Endometrial microvascular endothelial cells (primary cell): Measurements from ENCODE around the gene EXOC4. TPM values are rescaled to one million over a fixed set of nuclear protein-coding genes. Genes with fewer than 3 reads are reported as not detected.

Source experiments
- in situ Hi-C: cut with HindIII; loops from 2 replicates; pipeline ENCODE4 v1.10.0; 2017; ENCODE audit warnings: low sequenced_read_pairs, low pct_unique_long_range_greater_than_20kb; ENCODE audit errors: inconsistent ontology term
- total RNA-seq: library from RNA; depleted of rRNA; stranded (reverse); fragments of >200 nt; gene quantifications from one replicate; pipeline ENCODE4 v1.2.3, GENCODE V29; 2015; ENCODE audit errors: inconsistent ontology term

The EXOC4 gene
- total RNA-seq, 1 donor from 2014 or later = 38.5 TPM

DNA sequence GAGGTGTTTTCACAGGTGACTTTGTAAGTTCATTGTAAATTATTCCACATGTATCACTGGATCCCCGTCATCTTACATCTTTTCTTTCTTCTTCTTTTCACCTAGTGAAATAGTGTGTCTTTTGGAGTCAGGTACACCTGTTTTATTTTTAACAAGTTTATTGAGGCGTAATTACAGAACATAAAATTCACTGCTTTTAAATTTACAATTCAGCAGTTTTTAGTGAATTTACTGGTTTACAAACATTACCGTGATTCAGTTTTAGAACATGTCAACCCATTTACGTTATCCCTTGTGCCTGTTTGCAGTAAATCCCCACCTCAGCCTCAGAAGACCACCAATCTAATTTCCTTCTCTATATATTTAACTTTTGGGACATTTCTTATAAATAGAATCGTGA is 256.9 kb downstream of the EXOC4 start:
- in situ Hi-C loops = no loop called here

DNA sequence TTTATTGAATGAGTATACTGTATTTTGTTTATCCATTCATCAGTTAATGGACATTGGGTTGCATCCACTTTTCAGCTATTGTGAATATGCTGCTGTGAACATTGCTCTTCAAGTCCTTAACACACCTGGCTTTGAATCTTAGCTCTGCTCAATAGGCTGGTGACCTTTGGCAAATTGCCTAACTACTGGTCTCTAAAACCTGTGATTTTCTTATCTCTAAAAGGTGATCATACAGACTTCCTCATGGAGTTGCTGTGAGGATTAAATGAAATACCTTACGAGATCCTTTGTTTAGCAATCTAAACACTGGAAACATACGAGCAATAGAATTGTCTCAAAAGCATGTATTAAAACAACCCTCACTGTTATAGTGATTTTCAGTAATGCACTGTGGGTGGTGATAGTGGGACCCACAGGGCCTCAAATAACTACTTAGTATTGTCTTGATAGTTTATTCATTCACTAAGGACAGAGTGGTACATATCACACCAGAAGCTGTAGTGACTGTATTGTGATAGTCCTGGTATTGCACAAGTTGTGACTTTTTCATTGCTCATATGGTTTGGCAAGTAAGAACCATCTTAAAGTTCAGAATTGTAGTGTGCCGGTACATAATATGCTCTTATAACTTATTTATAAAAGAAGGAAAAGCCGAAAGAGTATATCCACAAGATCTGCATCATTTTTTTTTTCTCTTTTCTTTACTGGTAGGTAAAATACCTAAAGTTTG is 257.6 kb downstream of the EXOC4 start:
- in situ Hi-C loops = no loop called here

DNA sequence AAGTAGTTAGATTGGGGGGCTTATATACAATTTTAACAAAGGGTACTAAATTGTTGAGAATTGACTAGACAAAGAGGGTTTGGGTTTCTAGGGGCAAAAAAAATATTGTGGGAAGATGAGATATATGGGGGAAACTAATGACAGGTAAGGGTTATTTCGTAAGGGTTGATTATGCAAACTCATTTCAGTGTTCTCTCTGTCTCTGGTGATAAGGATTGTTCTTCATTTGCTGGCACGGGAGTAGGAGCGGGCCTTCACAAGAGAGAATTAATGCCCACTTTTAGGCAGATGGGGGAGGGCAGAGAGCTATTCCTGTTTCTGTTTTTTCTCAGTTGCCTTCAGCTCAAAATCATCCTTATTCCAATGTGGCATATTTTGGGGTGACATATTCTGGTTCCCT is 258.4 kb downstream of the EXOC4 start:
- in situ Hi-C loops = no loop called here

DNA sequence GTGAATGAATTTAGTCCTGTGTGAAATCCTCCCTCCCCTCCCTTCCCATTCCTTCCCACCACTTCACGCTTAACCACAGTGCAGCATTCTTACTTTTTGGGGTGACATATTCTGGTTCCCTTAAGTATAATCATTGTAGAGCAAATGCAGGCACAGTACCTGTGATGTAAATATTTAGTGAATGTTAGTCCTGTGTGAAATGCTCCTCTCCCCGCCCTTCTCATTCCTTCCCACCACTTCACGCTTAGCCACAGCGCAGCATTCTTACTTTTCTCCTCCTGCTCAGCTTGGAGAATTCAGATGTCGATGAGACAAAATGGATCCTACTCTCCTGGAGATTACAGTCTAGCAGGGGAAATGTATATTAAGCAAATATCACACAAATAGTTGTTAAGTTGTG is 258.8 kb downstream of the EXOC4 start:
- in situ Hi-C loops = no loop called here

DNA sequence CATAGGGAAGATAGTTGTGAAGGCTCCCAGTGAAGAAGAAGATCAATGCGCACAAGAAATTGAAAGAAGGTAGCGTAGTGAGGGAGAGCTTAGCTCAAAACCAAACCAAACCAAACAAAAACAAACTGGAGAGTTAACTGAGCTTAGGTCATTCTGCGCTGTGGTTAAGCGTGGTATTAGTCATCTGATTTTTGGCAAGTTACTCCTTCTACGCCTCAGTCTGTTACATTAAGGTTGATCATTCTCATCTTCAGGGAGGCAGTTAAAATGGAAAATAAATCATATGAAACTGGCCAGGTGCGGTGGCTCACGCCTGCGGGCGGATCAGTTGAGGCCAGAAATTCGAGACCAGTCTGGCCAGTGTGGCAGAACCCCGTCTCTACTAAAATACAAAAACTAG is 259.7 kb downstream of the EXOC4 start:
- in situ Hi-C loops = no loop called here

DNA sequence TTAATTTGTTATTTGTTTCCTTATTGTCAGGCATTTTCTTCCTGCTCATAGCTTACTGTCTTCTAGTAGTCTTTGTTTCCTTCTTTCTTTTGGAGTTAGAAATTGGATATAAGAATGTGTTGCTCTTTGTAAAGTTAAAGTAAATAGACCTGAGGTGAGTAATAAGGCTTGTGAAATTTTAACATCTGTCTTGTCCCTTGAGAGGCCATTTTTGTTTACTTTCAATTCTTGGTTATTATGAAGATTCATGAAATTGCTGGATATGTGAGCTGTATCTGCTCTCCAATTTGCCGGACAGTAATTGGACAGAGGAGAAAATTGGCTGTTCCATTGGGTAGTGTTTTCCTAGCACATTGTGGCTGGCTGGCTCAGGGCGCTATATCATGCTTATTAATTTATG is 260.7 kb downstream of the EXOC4 start:
- in situ Hi-C loops = no loop called here

DNA sequence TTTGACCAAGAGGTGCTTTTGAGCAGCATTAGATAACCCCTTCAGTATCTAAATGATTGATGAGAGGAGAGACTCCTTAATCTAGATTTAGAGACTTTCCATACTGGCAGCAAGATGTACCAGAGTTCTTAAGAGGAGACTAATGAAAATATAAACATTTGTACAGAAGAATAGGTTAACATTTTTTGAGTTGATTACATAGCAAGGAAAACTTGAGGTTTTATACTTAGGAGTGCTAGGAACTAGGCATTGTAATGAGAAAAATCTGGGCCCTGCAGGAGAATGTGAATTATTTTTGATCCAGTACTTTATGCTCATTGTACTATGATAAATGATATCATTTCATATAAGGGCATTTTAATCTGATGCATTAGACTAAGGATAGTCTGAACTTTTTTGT is 261.7 kb downstream of the EXOC4 start:
- in situ Hi-C loops = no loop called here

DNA sequence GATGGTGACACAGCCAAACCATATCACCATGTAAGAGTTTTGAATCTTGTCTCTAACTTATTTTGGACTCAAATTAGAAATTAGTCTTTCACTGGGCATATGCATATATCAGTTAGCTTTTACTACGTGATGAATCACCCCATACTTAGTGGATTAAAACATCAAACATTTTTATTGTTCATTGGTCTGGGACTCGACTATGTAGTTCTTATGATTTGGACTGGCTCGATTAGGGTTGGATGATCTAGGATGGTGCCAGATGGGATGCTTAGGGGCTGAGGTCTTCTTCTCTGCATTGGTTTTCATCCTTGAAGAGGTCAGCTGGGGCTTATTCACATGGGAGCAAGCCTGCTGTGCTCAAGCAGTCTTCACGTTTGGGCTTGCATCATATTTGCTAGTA is 264.9 kb downstream of the EXOC4 start:
- in situ Hi-C loops = no loop called here

DNA sequence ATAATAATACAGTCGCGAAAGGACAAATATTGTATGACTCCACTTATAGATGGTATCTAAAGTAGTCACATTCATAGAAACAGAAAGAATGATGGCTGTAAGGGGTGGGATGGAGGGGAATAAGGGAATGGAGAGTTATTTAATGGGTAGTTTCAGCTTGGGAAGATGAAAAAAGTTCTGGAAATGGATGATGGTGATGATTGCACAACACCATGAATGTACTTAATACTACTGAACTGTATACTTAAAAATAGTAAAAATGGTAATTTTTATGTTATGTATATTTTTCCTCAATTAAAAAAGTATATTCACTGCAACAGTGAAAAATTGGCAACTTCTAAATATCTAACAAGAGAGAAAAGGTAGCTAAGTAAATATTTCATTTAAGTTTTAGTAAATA is 265.8 kb downstream of the EXOC4 start:
- in situ Hi-C loops = no loop called here

DNA sequence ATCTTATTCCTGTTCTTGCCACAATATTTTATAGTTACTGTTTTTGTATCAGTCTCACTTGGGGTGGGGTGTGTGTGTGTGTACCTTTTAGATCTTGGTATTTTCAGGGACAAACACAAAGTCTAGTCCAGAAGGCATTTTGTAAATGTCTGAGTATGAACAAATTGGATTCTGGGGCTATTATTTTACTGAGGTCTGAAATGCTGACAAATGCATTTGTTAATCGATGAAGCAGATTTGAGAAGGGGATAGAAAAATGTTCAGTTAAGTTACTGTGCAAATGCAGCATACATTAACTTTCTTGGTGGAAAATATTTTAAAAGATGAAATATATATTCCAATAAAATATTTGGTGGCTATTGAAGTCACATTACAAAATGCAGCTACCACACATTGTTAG is 267.4 kb downstream of the EXOC4 start:
- in situ Hi-C loops = no loop called here

DNA sequence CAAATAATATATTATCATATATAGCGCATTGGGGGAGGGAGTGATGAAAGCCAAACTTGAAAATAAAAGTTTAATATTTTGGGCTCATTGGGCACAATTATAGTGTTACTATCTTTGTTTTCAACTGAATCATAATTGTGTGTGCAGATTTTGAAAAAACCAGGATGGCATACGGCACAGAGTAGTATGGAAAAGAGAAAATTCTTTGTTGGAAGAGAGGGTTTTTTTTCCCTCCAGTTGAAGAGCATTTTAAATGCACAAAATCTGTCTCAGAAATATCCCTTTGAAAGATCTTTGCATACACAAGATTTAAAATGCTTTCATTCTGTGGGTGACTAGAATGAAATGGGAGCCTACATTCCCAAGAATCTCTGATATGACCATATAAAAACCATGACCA is 269.6 kb downstream of the EXOC4 start:
- in situ Hi-C loops = no loop called here

DNA sequence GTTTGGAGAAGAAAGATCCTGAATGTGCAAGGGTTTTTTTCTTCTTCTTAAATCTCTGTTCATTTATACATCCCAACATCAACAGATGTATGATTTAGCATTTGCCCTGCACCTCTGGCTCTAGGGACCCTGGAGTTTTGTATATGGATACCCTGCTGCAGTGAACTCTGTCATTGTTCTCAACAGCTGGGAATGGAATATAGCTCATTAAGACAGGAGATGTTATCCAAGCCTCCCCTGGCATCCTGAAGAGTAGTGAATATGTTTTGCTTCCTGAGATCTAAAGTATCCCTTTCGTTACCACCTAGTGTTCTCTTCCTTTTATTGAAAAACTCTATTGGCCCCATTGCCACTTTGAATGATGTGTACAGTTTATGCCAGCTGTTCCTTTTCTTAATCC is 275.9 kb downstream of the EXOC4 start:
- in situ Hi-C loops = no loop called here

DNA sequence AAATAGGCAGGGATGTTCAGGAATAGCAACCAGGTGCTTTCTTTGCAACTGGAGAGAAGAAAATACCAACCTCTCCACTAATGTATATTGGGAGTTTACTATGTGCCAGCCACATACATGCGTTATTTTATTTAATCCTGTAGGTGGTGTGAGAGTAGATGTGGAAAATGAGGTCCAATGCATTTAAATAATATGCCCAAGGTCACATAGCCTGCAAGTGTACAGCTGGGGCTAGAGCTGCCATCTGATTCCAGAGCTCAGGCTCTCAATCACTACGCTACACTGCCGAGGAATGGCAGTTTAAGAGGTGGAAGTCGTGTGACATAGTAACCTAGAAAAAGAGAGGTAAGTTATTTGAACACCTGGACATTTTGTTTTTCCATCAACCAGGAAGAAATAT is 277.0 kb downstream of the EXOC4 start:
- in situ Hi-C loops = no loop called here

DNA sequence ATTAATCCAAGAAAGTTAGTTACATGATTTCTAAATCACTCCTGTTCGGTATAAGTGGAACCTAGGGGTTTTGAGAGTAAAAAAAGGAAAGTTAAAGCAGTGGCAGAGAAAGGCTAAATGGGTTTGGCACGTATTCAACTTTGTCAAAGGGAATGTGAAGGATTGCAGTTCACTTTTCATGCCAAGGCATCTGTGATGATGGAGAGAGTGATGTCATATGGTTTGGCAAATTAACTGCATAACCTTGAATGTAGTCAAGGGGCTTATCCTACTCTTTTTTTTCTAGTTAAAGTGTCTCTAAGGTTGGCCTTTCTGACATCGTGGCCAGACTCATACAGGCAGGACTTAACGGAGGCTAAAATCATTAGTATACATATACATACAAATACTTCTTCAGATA is 277.8 kb downstream of the EXOC4 start:
- in situ Hi-C loops = no loop called here

DNA sequence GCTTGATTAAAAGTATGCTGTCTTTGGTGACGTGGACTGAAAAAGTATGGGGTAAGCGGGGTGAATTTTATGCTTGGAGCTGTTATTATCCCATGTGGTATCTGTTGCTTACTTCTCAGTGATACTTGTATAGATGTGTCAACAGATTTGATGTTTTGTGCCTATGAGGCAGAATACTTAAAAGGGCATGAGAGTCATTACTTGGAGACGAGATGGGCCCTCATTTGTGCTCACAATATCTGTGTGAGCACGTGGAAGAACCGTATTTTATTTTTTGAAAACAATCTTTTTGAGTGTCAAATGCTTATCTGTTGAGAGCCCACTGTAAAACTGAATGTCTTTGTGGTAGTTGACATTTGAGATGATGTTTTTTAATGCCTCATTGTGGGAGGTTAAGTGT is 281.9 kb downstream of the EXOC4 start:
- in situ Hi-C loops = no loop called here

DNA sequence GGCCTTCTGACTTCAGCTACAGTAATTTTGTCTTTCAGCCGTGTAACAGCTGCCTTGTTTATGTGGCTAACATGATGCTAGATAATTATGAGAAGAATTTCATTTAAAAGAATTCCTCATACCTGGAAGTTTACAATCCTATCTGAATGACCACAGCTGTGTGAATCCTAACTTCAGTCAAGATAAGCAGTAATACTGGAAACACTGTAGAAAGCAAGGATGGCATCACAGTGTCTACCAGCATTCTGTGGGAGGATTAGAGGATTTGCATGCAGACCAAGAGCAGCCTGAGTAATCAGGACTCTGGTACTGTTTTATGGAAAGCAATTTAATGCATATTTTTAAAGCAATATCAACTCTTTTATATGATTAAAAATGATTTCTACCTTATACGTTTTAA is 282.4 kb downstream of the EXOC4 start:
- in situ Hi-C loops = no loop called here

DNA sequence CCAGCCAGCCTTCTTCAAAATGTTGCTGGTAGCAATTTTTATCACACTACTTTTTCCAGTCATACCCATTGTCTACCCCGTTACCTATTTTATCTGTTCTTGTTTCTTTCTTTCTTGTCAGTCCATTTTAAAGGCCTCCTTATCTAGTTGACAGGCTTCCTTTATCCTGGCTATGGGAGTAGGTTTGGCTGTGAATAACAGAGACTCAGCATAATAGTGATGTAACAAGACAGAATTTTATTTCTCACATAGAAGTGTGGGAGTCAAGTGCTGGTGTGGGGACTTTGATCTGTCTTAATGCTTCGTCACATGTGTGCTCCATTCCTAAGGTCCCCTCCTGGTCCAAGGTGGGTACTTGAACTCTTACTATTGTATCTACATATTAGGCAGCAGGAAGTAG is 283.6 kb downstream of the EXOC4 start:
- in situ Hi-C loops = no loop called here

DNA sequence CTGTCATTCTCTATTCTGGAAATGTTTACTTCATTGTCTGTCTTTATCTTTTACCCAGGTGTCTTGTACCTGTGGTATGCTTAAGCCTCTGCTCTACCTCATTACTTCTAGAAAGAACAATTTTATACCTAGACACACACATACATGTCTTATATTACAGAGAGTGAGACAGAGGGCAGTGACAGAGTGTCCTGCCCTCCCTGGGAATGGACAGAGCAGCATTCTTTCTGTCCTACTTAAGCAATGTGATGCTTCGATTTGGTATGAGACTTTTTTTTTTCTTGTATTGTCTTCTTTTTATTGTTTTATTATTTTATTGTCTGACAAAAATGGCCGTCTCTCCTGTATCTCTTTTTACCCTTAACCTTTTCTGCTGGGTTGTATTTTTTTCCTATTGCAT is 286.1 kb downstream of the EXOC4 start:
- in situ Hi-C loops = no loop called here

DNA sequence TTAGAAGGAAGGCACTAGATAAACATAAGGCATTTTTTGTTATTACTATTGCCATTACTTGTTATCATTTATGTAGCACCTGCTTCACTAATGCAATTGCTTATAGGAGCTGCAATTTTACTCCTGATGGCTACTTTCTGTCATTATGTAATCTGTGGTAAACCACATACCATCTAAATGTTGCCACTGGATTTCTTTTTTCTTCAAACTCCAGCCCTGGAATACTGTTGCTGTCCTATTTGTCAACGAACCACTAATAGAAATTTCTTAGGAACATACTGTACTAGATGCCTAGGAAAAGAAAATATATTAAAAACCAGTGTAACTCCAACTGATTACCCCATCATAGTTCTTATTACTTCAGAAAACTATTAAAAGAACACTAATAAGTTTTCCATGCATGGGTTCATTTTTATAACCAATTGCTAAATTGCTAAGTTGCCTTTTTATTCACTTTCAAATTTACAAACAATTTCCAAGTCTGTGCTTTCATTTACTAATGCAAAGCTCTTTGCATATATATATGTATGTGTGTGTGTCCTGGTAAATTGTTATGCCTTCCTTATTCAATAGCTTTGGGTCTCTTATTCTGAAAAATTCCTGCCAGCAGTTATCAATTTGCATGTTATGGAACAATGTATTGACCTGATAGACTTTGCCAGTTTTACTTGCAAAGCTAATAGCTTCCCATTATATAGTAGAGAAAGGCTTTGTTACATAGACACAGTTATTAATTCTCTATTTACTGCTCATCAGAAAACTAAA is 287.4 kb downstream of the EXOC4 start:
- in situ Hi-C loops = no loop called here

DNA sequence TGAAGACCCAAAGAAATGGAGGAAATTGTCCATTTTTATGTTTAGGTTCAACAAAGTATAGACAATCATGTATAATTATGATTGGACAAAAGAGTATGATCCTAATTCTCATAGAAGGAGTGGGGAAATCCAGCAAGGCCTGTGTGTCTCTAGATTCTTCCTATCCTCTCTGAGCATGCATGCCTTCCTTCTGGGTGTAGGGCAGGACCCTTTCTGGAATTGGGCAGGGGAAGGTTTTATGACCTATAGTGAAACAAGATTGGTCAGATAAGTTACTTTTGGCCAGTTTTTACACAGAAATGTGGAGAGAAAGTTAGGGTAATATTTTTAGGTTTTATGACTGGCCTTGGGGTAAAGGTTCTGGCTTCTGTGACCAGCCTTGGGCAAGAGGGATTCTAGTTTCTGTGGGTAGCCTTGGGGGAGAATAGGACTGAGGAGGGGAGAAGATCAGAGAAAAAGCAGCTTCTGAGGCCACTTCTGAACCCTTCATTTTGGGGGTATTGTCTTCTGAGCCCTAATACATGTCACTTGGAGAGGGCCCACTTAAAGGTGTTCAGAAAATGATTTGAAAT is 289.4 kb downstream of the EXOC4 start:
- in situ Hi-C loops = no loop called here
